Nephron (organoid): ENCODE results near the gene PLCB1.
A peak's percentile ranks its signal among the peaks of the same experiment; 100 is the strongest.

Experiments
- H3K27ac Mint-ChIP-seq, 3 experiments: 2 replicates each; pipeline ENCODE4 v1.8.0; 2020; ENCODE audit warnings: mixed read lengths in 3 of 3, mild to moderate bottlenecking in 2 of 3, moderate library complexity in 1 of 3
- H3K27me3 Mint-ChIP-seq: 2 replicates; pipeline ENCODE4 v1.8.0; 2021; ENCODE audit warnings: low read depth, mild to moderate bottlenecking, moderate library complexity, mixed read lengths
- H3K36me3 Mint-ChIP-seq: 2 replicates; pipeline ENCODE4 v1.8.0; 2020; ENCODE audit warnings: low read depth, mixed read lengths
- H3K4me1 Mint-ChIP-seq: 2 replicates; pipeline ENCODE4 v1.8.0; 2020; ENCODE audit warnings: mixed read lengths
- H3K4me3 Mint-ChIP-seq, 3 experiments: 2 replicates each; pipeline ENCODE4 v1.8.0; 2020; ENCODE audit warnings: mild to moderate bottlenecking in 3 of 3, mixed read lengths in 3 of 3, moderate library complexity in 2 of 3
- H3K9me3 Mint-ChIP-seq: 2 replicates; pipeline ENCODE4 v1.8.0; 2020; ENCODE audit warnings: mixed read lengths
- CTCF ChIP-seq, 3 experiments: fragments of 200-600 bp; sonication (generic); IDR thresholded peaks; one replicate each; pipeline ENCODE4 v1.5.0; 2021; ENCODE audit warnings: antibody characterized with exemption in 3 of 3; ENCODE audit not compliant: unreplicated experiment in 3 of 3

Gene PLCB1

GRCh38 chr20:8394308-8394945, 262.4 kb downstream of the PLCB1 start:
- no peaks in the 10 kb centered on the region for H3K9me3 Mint-ChIP-seq
- H3K4me3 Mint-ChIP-seq, result no peak overlapping the region
- peaks cover 7% of the 10 kb centered on the region for H3K4me1 Mint-ChIP-seq
- H3K36me3 Mint-ChIP-seq, result no peaks in the 10 kb centered on the region
- H3K27me3 Mint-ChIP-seq, result no peaks in the 10 kb centered on the region
- no peak for TF ChIP-seq CTCF (IDR thresholded peaks at IDR 0.05; ENCODE audit: unreplicated experiment in 3 of 3)
- no peak overlapping the region for H3K27ac Mint-ChIP-seq

- Mint-ChIP-seq H3K27me3 (no peaks in the 10 kb centered on the region), H3K27ac (no peak overlapping the region), H3K4me3 (no peak overlapping the region), H3K9me3 (no peaks in the 10 kb centered on the region), H3K36me3 (no peaks in the 10 kb centered on the region), H3K4me1 (peaks cover 15% of the 10 kb centered on the region)
- TF ChIP-seq CTCF (IDR thresholded peaks at IDR 0.05; ENCODE audit: unreplicated experiment in 3 of 3), result no peak
Observed at GRCh38 chr20:8395956-8396355, 263.9 kb downstream of the PLCB1 start.

- Mint-ChIP-seq H3K27ac (no peak overlapping the region), H3K27me3 (no peaks in the 10 kb centered on the region), H3K9me3 (no peaks in the 10 kb centered on the region), H3K4me1 (peaks cover 24% of the 10 kb centered on the region), H3K4me3 (no peak overlapping the region), H3K36me3 (no peaks in the 10 kb centered on the region)
- TF ChIP-seq CTCF (IDR thresholded peaks at IDR 0.05; ENCODE audit: unreplicated experiment in 3 of 3), result no peak
Observed at GRCh38 chr20:8398263-8399051, 266.4 kb downstream of the PLCB1 start.

- Mint-ChIP-seq H3K9me3 (no peaks in the 10 kb centered on the region), H3K4me3 (no peak overlapping the region), H3K27ac (no peak overlapping the region), H3K36me3 (no peaks in the 10 kb centered on the region), H3K27me3 (no peaks in the 10 kb centered on the region), H3K4me1 (peaks cover 24% of the 10 kb centered on the region)
- no peak for TF ChIP-seq CTCF (IDR thresholded peaks at IDR 0.05; ENCODE audit: unreplicated experiment in 3 of 3)
Observed at GRCh38 chr20:8399947-8400346, 267.9 kb downstream of the PLCB1 start.

GRCh38 chr20:8400486-8400885, 268.4 kb downstream of the PLCB1 start:
- Mint-ChIP-seq H3K27me3 (no peaks in the 10 kb centered on the region), H3K36me3 (no peaks in the 10 kb centered on the region), H3K27ac (no peak overlapping the region), H3K9me3 (no peaks in the 10 kb centered on the region), H3K4me1 (peaks cover 24% of the 10 kb centered on the region), H3K4me3 (no peak overlapping the region)
- no peak for TF ChIP-seq CTCF (IDR thresholded peaks at IDR 0.05; ENCODE audit: unreplicated experiment in 3 of 3)

- Mint-ChIP-seq H3K27ac (peak overlapping the region; percentile 8 to 48 (median 19)), H3K9me3 (no peaks in the 10 kb centered on the region), H3K27me3 (no peaks in the 10 kb centered on the region), H3K4me1 (peaks cover 19% of the 10 kb centered on the region), H3K36me3 (no peaks in the 10 kb centered on the region), H3K4me3 (no peak overlapping the region)
- TF ChIP-seq CTCF (IDR thresholded peaks at IDR 0.05; ENCODE audit: unreplicated experiment in 3 of 3), result no peak
Observed at GRCh38 chr20:8401556-8401955, 269.5 kb downstream of the PLCB1 start.
